HPDE6-E6E7 (cell line): ENCODE measurements around the gene HTRA3.
A peak's percentile ranks its signal among the peaks of the same experiment; 100 is the strongest.

Source experiments
- DNase-seq: peaks from one replicate; pipeline ENCODE4 v3.0.0; 2011; ENCODE audit warnings: missing footprints; ENCODE audit errors: extremely low spot score

HTRA3 gene

GRCh38 chr4:8308856-8309771 is 39.6 kb downstream of the HTRA3 start:
- no peak for DNase-seq

GRCh38 chr4:8310306-8310705 is 40.8 kb downstream of the HTRA3 start:
- no peak for DNase-seq

- DNase-seq = no peak
Observed at GRCh38 chr4:8311101-8312068, 41.8 kb downstream of the HTRA3 start.

GRCh38 chr4:8312069-8312445 is 42.5 kb downstream of the HTRA3 start:
- no peak for DNase-seq

GRCh38 chr4:8312976-8313375 is 43.4 kb downstream of the HTRA3 start:
- DNase-seq = no peak

GRCh38 chr4:8314691-8315255 is 45.2 kb downstream of the HTRA3 start:
- DNase-seq = no peak

GRCh38 chr4:8315435-8316250 is 46.1 kb downstream of the HTRA3 start:
- DNase-seq = peak; percentile 81

- DNase-seq = no peak
Observed at GRCh38 chr4:8316251-8316771, 46.8 kb downstream of the HTRA3 start.

- no peak for DNase-seq
Observed at GRCh38 chr4:8316911-8317351, 47.4 kb downstream of the HTRA3 start.

GRCh38 chr4:8317474-8317873 is 47.9 kb downstream of the HTRA3 start:
- DNase-seq = no peak

- no peak for DNase-seq
Observed at GRCh38 chr4:8318509-8318908, 49.0 kb downstream of the HTRA3 start.

- DNase-seq = no peak
Observed at GRCh38 chr4:8319061-8319460, 49.5 kb downstream of the HTRA3 start.

- no peak for DNase-seq
Observed at GRCh38 chr4:8319731-8320385, 50.3 kb downstream of the HTRA3 start.

GRCh38 chr4:8320386-8320750 is 50.8 kb downstream of the HTRA3 start:
- no peak for DNase-seq

GRCh38 chr4:8321220-8321619 is 51.7 kb downstream of the HTRA3 start:
- no peak for DNase-seq

GRCh38 chr4:8321771-8322170 is 52.2 kb downstream of the HTRA3 start:
- DNase-seq = no peak

GRCh38 chr4:8322794-8323704 is 53.5 kb downstream of the HTRA3 start:
- no peak for DNase-seq

GRCh38 chr4:8323947-8324555 is 54.5 kb downstream of the HTRA3 start:
- DNase-seq = no peak

GRCh38 chr4:8324640-8325239 is 55.2 kb downstream of the HTRA3 start:
- no peak for DNase-seq
